IMR-90 (cell line): Measurements from ENCODE around the gene PEX11A. TPM values are rescaled to one million over a fixed set of nuclear protein-coding genes. Genes with fewer than 3 reads are reported as not detected.

Experiments
- ATAC-seq: fragments of 200-7000 bp; cut with Tn5 transposase; 2 replicates; pipeline ENCODE4 v1.9.1; 2020; ENCODE audit warnings: low read depth, mild to moderate bottlenecking, moderate library complexity
- BruUV-seq: library from RNA; stranded (reverse); fragments of 400-500 nt; replicated peaks from 2 replicates; lab custom pipeline; 2021; lab: Mats Ljungman, UMichigan
- CTCF ChIA-PET: fragments of 300-600 bp; formaldehyde crosslinking; extraction: SDS; loops from one replicate; lab custom pipeline; 2021; ENCODE audit warnings: antibody characterized with exemption; lab: Yijun Ruan, JAX
- POLR2A ChIA-PET: fragments of 300-600 bp; sonication (Branson Sonifier 250); formaldehyde crosslinking; loops from one replicate; lab custom pipeline; 2022; ENCODE audit warnings: antibody characterized with exemption; ENCODE audit not compliant: unreplicated experiment; lab: Charles Lee
- DNase-seq: peaks from one replicate; pipeline ENCODE4 v3.0.0; 2013
- H2AFZ ChIP-seq: replicated peaks from 2 replicates; pipeline ENCODE3; 2013; ENCODE audit warnings: low read length, mild to moderate bottlenecking; ENCODE audit not compliant: poor library complexity
- H2AK5ac ChIP-seq: 2 replicates; pipeline ENCODE4 v1.6.1; 2013; ENCODE audit warnings: low read depth, low read length, inconsistent platforms
- H2AK9ac ChIP-seq: replicated peaks from 2 replicates; pipeline ENCODE3; 2013; ENCODE audit warnings: mild to moderate bottlenecking, low read depth, low read length, moderate library complexity; ENCODE audit not compliant: poor library complexity
- H2BK120ac ChIP-seq: 2 replicates; pipeline ENCODE4 v1.6.1; 2013; ENCODE audit warnings: low read depth, low read length, inconsistent platforms
- H2BK15ac ChIP-seq: 3 replicates; pipeline ENCODE4 v1.6.1; 2013; ENCODE audit warnings: low read depth, low read length, inconsistent platforms
- H2BK20ac ChIP-seq: 2 replicates; pipeline ENCODE4 v1.6.1; 2013; ENCODE audit warnings: low read depth, mild to moderate bottlenecking, inconsistent platforms, low read length, moderate library complexity
- H2BK5ac ChIP-seq: 2 replicates; pipeline ENCODE4 v1.6.1; 2013; ENCODE audit warnings: mild to moderate bottlenecking, low read depth, low read length, inconsistent platforms; ENCODE audit not compliant: poor library complexity, severe bottlenecking
- H3K14ac ChIP-seq: replicated peaks from 2 replicates; pipeline ENCODE4 v1.6.1; 2013; ENCODE audit warnings: low read depth, low read length, inconsistent platforms
- H3K18ac ChIP-seq: 2 replicates; pipeline ENCODE4 v1.6.1; 2013; ENCODE audit warnings: low read depth, low read length, control low read depth
- H3K23ac ChIP-seq: 2 replicates; pipeline ENCODE4 v1.6.1; 2013; ENCODE audit warnings: low read depth, low read length, inconsistent platforms
- H3K27ac ChIP-seq: 2 replicates; pipeline ENCODE4 v1.5.1; 2013; ENCODE audit warnings: mild to moderate bottlenecking, control low read depth, low read length; ENCODE audit not compliant: insufficient read depth
- H3K27me3 ChIP-seq: 2 replicates; pipeline ENCODE4 v1.6.1; 2013; ENCODE audit warnings: low read length; ENCODE audit not compliant: control insufficient read depth, insufficient read depth
- H3K36me3 ChIP-seq: 2 replicates; pipeline ENCODE4 v1.6.1; 2013; ENCODE audit warnings: low read length, mixed read lengths; ENCODE audit not compliant: control insufficient read depth, insufficient read depth
- H3K4ac ChIP-seq: 2 replicates; pipeline ENCODE4 v1.6.1; 2013; ENCODE audit warnings: low read depth, low read length, inconsistent platforms
- H3K4me1 ChIP-seq: 2 replicates; pipeline ENCODE4 v1.6.1; 2013; ENCODE audit warnings: low read length, mixed read lengths; ENCODE audit not compliant: control insufficient read depth, insufficient read depth
- H3K4me2 ChIP-seq: 2 replicates; pipeline ENCODE4 v1.6.1; 2013; ENCODE audit warnings: low read depth, mild to moderate bottlenecking, control low read depth, low read length, moderate library complexity
- H3K4me3 ChIP-seq: 2 replicates; pipeline ENCODE4 v1.5.1; 2013; ENCODE audit warnings: low read depth, mild to moderate bottlenecking, control low read depth, low read length, moderate library complexity; ENCODE audit not compliant: insufficient read depth
- H3K56ac ChIP-seq: 2 replicates; pipeline ENCODE4 v1.6.1; 2013; ENCODE audit warnings: low read length, inconsistent platforms; ENCODE audit not compliant: insufficient read depth; ENCODE audit errors: extremely low read depth
- H3K79me1 ChIP-seq, 2 experiments: 2 replicates each; pipeline ENCODE4 v1.6.1; 2013; ENCODE audit warnings: low read length in 2 of 2, inconsistent platforms in 1 of 2, low read depth in 1 of 2
- H3K9ac ChIP-seq: 2 replicates; pipeline ENCODE4 v1.6.1; 2013; ENCODE audit warnings: low read depth, low read length, control low read depth
- H3K9me1 ChIP-seq: 2 replicates; pipeline ENCODE4 v1.6.1; 2013; ENCODE audit warnings: low read length, inconsistent platforms; ENCODE audit not compliant: insufficient read depth
- H3K9me3 ChIP-seq: 2 replicates; pipeline ENCODE4 v1.6.1; 2013; ENCODE audit warnings: low read length; ENCODE audit not compliant: control insufficient read depth, insufficient read depth
- H4K20me1 ChIP-seq: 2 replicates; pipeline ENCODE4 v1.6.1; 2013; ENCODE audit warnings: low read length, inconsistent platforms; ENCODE audit not compliant: insufficient read depth
- H4K5ac ChIP-seq: 2 replicates; pipeline ENCODE4 v1.6.1; 2013; ENCODE audit warnings: mild to moderate bottlenecking, low read depth, low read length, control low read depth
- H4K8ac ChIP-seq, 2 experiments: 2 replicates each; pipeline ENCODE4 v1.6.1; 2013; ENCODE audit warnings: low read depth in 2 of 2, low read length in 2 of 2, control low read depth in 1 of 2, inconsistent platforms in 1 of 2
- H4K91ac ChIP-seq: 2 replicates; pipeline ENCODE4 v1.6.1; 2013; ENCODE audit warnings: low read depth, low read length, inconsistent platforms; ENCODE audit not compliant: insufficient read depth
- BHLHE40 ChIP-seq: fragments of 150-350 bp; IDR thresholded peaks from 2 replicates; pipeline ENCODE4 v1.6.1; 2016; ENCODE audit warnings: mild to moderate bottlenecking, low read depth, low read length
- CEBPB ChIP-seq: IDR thresholded peaks from 2 replicates; pipeline ENCODE4 v1.6.1; 2012; ENCODE audit warnings: low read depth, low read length, improper control_type of control experiment
- MXI1 ChIP-seq: IDR thresholded peaks from 2 replicates; pipeline ENCODE4 v1.6.1; 2012; ENCODE audit warnings: low read depth, mild to moderate bottlenecking, low read length, moderate library complexity, borderline replicate concordance
- NFE2L2 ChIP-seq: fragments of 150-350 bp; IDR thresholded peaks from 2 replicates; pipeline ENCODE4 v1.6.1; 2016; ENCODE audit warnings: low read depth, mild to moderate bottlenecking, low read length
- POLR2A ChIP-seq: IDR thresholded peaks from 2 replicates; pipeline ENCODE4 v1.6.1; 2012; ENCODE audit warnings: mild to moderate bottlenecking, low read depth, low read length
- RFX5 ChIP-seq: IDR thresholded peaks from 2 replicates; pipeline ENCODE4 v1.8.0; 2012; ENCODE audit warnings: low read depth, mild to moderate bottlenecking, low read length, moderate library complexity
- USF2 ChIP-seq: fragments of 150-350 bp; IDR thresholded peaks from 2 replicates; pipeline ENCODE4 v1.6.1; 2017; ENCODE audit warnings: mild to moderate bottlenecking, antibody characterized with exemption, low read length, low read depth
- WGBS, 2 experiments: methylation state at CpG; one replicate each; pipeline versions ENCODE4 v1.1.5 to v1.1.7; 2013; ENCODE audit warnings: missing lambda C conversion rate in 2 of 2; ENCODE audit not compliant: insufficient read length in 1 of 2; ENCODE audit errors: extremely low coverage in 2 of 2; 5-methylcytosine and 5-hydroxymethylcytosine counted together
- dilution Hi-C: fragments of 300-500 bp; cut with HindIII; formaldehyde crosslinking; loops from one replicate; pipeline ENCODE4 v1.14.3; 2018; ENCODE audit warnings: low sequenced_read_pairs; ENCODE audit not compliant: unreplicated experiment
- in situ Hi-C: fragments of 300-500 bp; cut with MboI; formaldehyde crosslinking; loops from 3 replicates; pipeline ENCODE4 v1.14.3; 2019; ENCODE audit warnings: low sequenced_read_pairs, inconsistent platforms, mixed read lengths
- intact Hi-C: fragments of 100-400 bp; cut with micrococcal nuclease; formaldehyde crosslinking; loops from 2 replicates; pipeline ENCODE4 v1.10.0; 2022
- polyA plus RNA-seq, 3 experiments: library from polyadenylated mRNA; depleted of rRNA; stranded (reverse); fragments of >200 nt; gene quantifications; 2 replicates each; pipeline ENCODE4 v1.2.3, GENCODE V29; 2012; ENCODE audit warnings: low replicate concordance in 1 of 3
- total RNA-seq: library from RNA; depleted of rRNA; stranded (reverse); fragments of >200 nt; gene quantifications from 2 replicates; pipeline ENCODE4 v1.2.3, GENCODE V29; 2012
- TF ChIP-seq, protein P1 (sequence below): conservative IDR thresholded peaks from 2 replicates; pipeline ENCODE4 v1.5.1; 2012; ENCODE audit warnings: mild to moderate bottlenecking, low read depth, low read length, improper control_type of control experiment

PEX11A gene
- total and polyA plus RNA-seq, 2 of the 4 experiments (the other 2 are of a cell fraction), result 4.2 to 10.2 TPM

- ChIA-PET CTCF (no interaction called here), POLR2A (no interaction called here)
- Histone ChIP-seq H3K9ac (no peak overlapping the region), H4K20me1 (no peaks in the 10 kb centered on the region), H2AK9ac (no peak overlapping the region), H4K91ac (no peak overlapping the region), H3K27me3 (no peaks in the 10 kb centered on the region), H4K8ac (no peak overlapping the region), H2AK5ac (no peak overlapping the region), H3K14ac (no peak overlapping the region), H2BK20ac (no peak overlapping the region), H3K36me3 (peaks cover 3% of the 10 kb centered on the region), H3K27ac (no peak overlapping the region), H3K9me1 (peaks cover 8% of the 10 kb centered on the region; the same call in 1 of the 2 replicates), H3K4me1 (peaks cover 2% of the 10 kb centered on the region; the same call in 1 of the 2 replicates), H3K4ac (no peak overlapping the region), H3K4me3 (no peak overlapping the region), H2AFZ (no peak overlapping the region), H2BK5ac (no peak overlapping the region), H2BK120ac (no peak overlapping the region), H3K56ac (no peak overlapping the region), H4K5ac (no peak overlapping the region), H3K18ac (no peak overlapping the region), H3K79me1 (no peaks in the 10 kb centered on the region), H2BK15ac (no peak overlapping the region), H3K4me2 (no peak overlapping the region), H3K9me3 (no peaks in the 10 kb centered on the region), H3K23ac (no peak overlapping the region)
- DNase-seq (no peak), ATAC-seq (no peak)
- intact Hi-C loops (no loop called here), in situ Hi-C loops (no loop called here), dilution Hi-C loops (no loop called here)
- WGBS, 2 experiments, result no CpG with 5 or more reads among the region's 2 CpGs
- TF ChIP-seq CEBPB (no peak), USF2 (no peak), NFE2L2 (no peak), BHLHE40 (no peak), POLR2A (no peak), MXI1 (no peak), RFX5 (no peak)
- TF ChIP-seq, protein P1, sequence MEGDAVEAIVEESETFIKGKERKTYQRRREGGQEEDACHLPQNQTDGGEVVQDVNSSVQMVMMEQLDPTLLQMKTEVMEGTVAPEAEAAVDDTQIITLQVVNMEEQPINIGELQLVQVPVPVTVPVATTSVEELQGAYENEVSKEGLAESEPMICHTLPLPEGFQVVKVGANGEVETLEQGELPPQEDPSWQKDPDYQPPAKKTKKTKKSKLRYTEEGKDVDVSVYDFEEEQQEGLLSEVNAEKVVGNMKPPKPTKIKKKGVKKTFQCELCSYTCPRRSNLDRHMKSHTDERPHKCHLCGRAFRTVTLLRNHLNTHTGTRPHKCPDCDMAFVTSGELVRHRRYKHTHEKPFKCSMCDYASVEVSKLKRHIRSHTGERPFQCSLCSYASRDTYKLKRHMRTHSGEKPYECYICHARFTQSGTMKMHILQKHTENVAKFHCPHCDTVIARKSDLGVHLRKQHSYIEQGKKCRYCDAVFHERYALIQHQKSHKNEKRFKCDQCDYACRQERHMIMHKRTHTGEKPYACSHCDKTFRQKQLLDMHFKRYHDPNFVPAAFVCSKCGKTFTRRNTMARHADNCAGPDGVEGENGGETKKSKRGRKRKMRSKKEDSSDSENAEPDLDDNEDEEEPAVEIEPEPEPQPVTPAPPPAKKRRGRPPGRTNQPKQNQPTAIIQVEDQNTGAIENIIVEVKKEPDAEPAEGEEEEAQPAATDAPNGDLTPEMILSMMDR, result no peak
- BruUV-seq, result no TSS peak
Measured at GRCh38 chr15:89681146-89681545, 9.4 kb downstream of the PEX11A start.
